ENCODE measurements around the gene OTOG.

The OTOG gene

GRCh38 chr11:17599460-17599925 is 52.4 kb downstream of the OTOG start:
- Histone ChIP-seq H3K9me3 (ENCODE audit: insufficient read depth, low read length, severe bottlenecking) (no peaks in the 10 kb centered on the region), H2AFZ (ENCODE audit: low read depth, low read length) (no peak overlapping the region), H3K79me2 (ENCODE audit: insufficient read depth, low read length) (no peaks in the 10 kb centered on the region), H4K20me1 (ENCODE audit: insufficient read depth, low read length) (no peaks in the 10 kb centered on the region), H3K4me3 (ENCODE audit: low read depth in 1 of 2, low read length in 2 of 2) (no peak overlapping the region), H3K4me1 (ENCODE audit: insufficient read depth, low read length) (no peaks in the 10 kb centered on the region), H3K27ac (ENCODE audit: low read length) (no peak overlapping the region), H3K36me3 (ENCODE audit: insufficient read depth, low read length) (no peaks in the 10 kb centered on the region), H3K27me3 (ENCODE audit: insufficient read depth, low read length, poor library complexity) (no peaks in the 10 kb centered on the region), H3K9ac (ENCODE audit: low read depth, low read length) (no peak overlapping the region), H3K4me2 (ENCODE audit: insufficient read depth, low read length) (no peak overlapping the region)
- ATAC-seq (ENCODE audit: insufficient read depth, low read depth) (no peak), DNase-seq (no peak)
- no peak for TF ChIP-seq CTCF (IDR thresholded peaks at IDR 0.05; ENCODE audit: borderline replicate concordance, extremely low read depth, low read length, poor library complexity, severe bottlenecking)
- TF ChIP-seq EZH2 (IDR thresholded peaks at IDR 0.05; ENCODE audit: borderline replicate concordance, low read depth, low read length, severe bottlenecking) = no peak

- no peak overlapping the region for H3K9ac ChIP-seq (ENCODE audit: low read depth, low read length)
- no peaks in the 10 kb centered on the region for H3K4me1 ChIP-seq (ENCODE audit: insufficient read depth, low read length)
- TF ChIP-seq CTCF (IDR thresholded peaks at IDR 0.05; ENCODE audit: borderline replicate concordance, extremely low read depth, low read length, poor library complexity, severe bottlenecking) = no peak
- no peak for TF ChIP-seq EZH2 (IDR thresholded peaks at IDR 0.05; ENCODE audit: borderline replicate concordance, low read depth, low read length, severe bottlenecking)
- no peaks in the 10 kb centered on the region for H3K36me3 ChIP-seq (ENCODE audit: insufficient read depth, low read length)
- H3K4me3 ChIP-seq (ENCODE audit: low read depth in 1 of 2, low read length in 2 of 2) = no peak overlapping the region
- no peaks in the 10 kb centered on the region for H3K79me2 ChIP-seq (ENCODE audit: insufficient read depth, low read length)
- no peak overlapping the region for H2AFZ ChIP-seq (ENCODE audit: low read depth, low read length)
- H3K27ac ChIP-seq (ENCODE audit: low read length) = no peak overlapping the region
- peaks cover 4% of the 10 kb centered on the region; the same call in 1 of the 2 replicates for H4K20me1 ChIP-seq (ENCODE audit: insufficient read depth, low read length)
- no peak for DNase-seq
- H3K27me3 ChIP-seq (ENCODE audit: insufficient read depth, low read length, poor library complexity) = no peaks in the 10 kb centered on the region
- no peak for ATAC-seq (ENCODE audit: insufficient read depth, low read depth)
- H3K4me2 ChIP-seq (ENCODE audit: insufficient read depth, low read length) = no peak overlapping the region
- H3K9me3 ChIP-seq (ENCODE audit: insufficient read depth, low read length, severe bottlenecking) = no peaks in the 10 kb centered on the region
These were observed 53.5 kb downstream of the OTOG start for GRCh38 chr11:17600316-17601255.

- Histone ChIP-seq H4K20me1 (ENCODE audit: insufficient read depth, low read length) (peaks cover 4% of the 10 kb centered on the region; the same call in 1 of the 2 replicates), H3K4me3 (ENCODE audit: low read depth in 1 of 2, low read length in 2 of 2) (no peak overlapping the region), H3K9ac (ENCODE audit: low read depth, low read length) (no peak overlapping the region), H3K4me2 (ENCODE audit: insufficient read depth, low read length) (no peak overlapping the region), H3K36me3 (ENCODE audit: insufficient read depth, low read length) (no peaks in the 10 kb centered on the region), H3K9me3 (ENCODE audit: insufficient read depth, low read length, severe bottlenecking) (no peaks in the 10 kb centered on the region), H3K27ac (ENCODE audit: low read length) (no peak overlapping the region), H3K27me3 (ENCODE audit: insufficient read depth, low read length, poor library complexity) (no peaks in the 10 kb centered on the region), H2AFZ (ENCODE audit: low read depth, low read length) (no peak overlapping the region), H3K4me1 (ENCODE audit: insufficient read depth, low read length) (no peaks in the 10 kb centered on the region), H3K79me2 (ENCODE audit: insufficient read depth, low read length) (no peaks in the 10 kb centered on the region)
- no peak for DNase-seq
- TF ChIP-seq CTCF (IDR thresholded peaks at IDR 0.05; ENCODE audit: borderline replicate concordance, extremely low read depth, low read length, poor library complexity, severe bottlenecking) (no peak), EZH2 (IDR thresholded peaks at IDR 0.05; ENCODE audit: borderline replicate concordance, low read depth, low read length, severe bottlenecking) (no peak)
- no peak for ATAC-seq (ENCODE audit: insufficient read depth, low read depth)
These were observed 54.2 kb downstream of the OTOG start for GRCh38 chr11:17601256-17601671.
